HEK293 (cell line): Measurements from ENCODE around the gene SNX33.

ENCODE experiments used
- ATF2 ChIP-seq: fragments of 450-650 bp; formaldehyde crosslinking; IDR thresholded peaks from 2 replicates; pipeline ENCODE4 v1.5.1; 2016; ENCODE audit warnings: missing biosample characterization, missing genetic modification characterization, low read depth
- BCL11B ChIP-seq: fragments of 450-650 bp; formaldehyde crosslinking; IDR thresholded peaks from 2 replicates; pipeline ENCODE4 v1.5.1; 2016; ENCODE audit warnings: low read depth, missing biosample characterization, missing genetic modification characterization
- GLI2 ChIP-seq: fragments of 450-650 bp; formaldehyde crosslinking; IDR thresholded peaks from 2 replicates; pipeline ENCODE4; 2017; ENCODE audit warnings: missing biosample characterization, missing genetic modification characterization, low read depth, borderline replicate concordance
- KLF8 ChIP-seq: fragments of 450-650 bp; formaldehyde crosslinking; IDR thresholded peaks from 2 replicates; pipeline ENCODE4 v1.5.1; 2016; ENCODE audit warnings: missing biosample characterization, missing genetic modification characterization
- MEIS1 ChIP-seq: sonication (generic); formaldehyde crosslinking; IDR thresholded peaks from 2 replicates; pipeline ENCODE4 v1.8.1; 2022; ENCODE audit warnings: missing genetic modification reagents, mild to moderate bottlenecking, borderline replicate concordance
- MZF1 ChIP-seq: fragments of 450-650 bp; formaldehyde crosslinking; IDR thresholded peaks from 2 replicates; pipeline ENCODE4 v1.5.1; 2017; ENCODE audit warnings: missing biosample characterization, missing genetic modification characterization, borderline replicate concordance
- PRDM2 ChIP-seq: fragments of 450-650 bp; formaldehyde crosslinking; IDR thresholded peaks from 2 replicates; pipeline ENCODE4 v1.5.1; 2016; ENCODE audit warnings: missing biosample characterization, missing genetic modification characterization, borderline replicate concordance
- PRDM4 ChIP-seq: fragments of 450-650 bp; formaldehyde crosslinking; IDR thresholded peaks from 2 replicates; pipeline ENCODE4 v1.5.1; 2017; ENCODE audit warnings: missing biosample characterization, missing genetic modification characterization
- SALL2 ChIP-seq: fragments of 450-650 bp; formaldehyde crosslinking; IDR thresholded peaks from 2 replicates; pipeline ENCODE4 v1.5.0; 2017; ENCODE audit warnings: missing biosample characterization, mild to moderate bottlenecking, missing genetic modification characterization, borderline replicate concordance
- ZBTB20 ChIP-seq: fragments of 450-650 bp; formaldehyde crosslinking; IDR thresholded peaks from 2 replicates; pipeline ENCODE4 v1.5.1; 2016; ENCODE audit warnings: missing biosample characterization, missing genetic modification characterization
- ZNF10 ChIP-seq: fragments of 450-650 bp; formaldehyde crosslinking; IDR thresholded peaks from 2 replicates; pipeline ENCODE4 v1.5.1; 2017; ENCODE audit warnings: missing biosample characterization, missing genetic modification characterization
- ZNF16 ChIP-seq: fragments of 450-650 bp; formaldehyde crosslinking; IDR thresholded peaks from 2 replicates; pipeline ENCODE4 v1.5.1; 2016; ENCODE audit warnings: low read depth, missing biosample characterization, missing genetic modification characterization
- ZNF335 ChIP-seq: fragments of 450-650 bp; formaldehyde crosslinking; conservative IDR thresholded peaks from 2 replicates; pipeline ENCODE4 v1.5.1; 2016; ENCODE audit warnings: missing biosample characterization, missing genetic modification characterization
- ZNF416 ChIP-seq: fragments of 450-650 bp; formaldehyde crosslinking; IDR thresholded peaks from 2 replicates; pipeline ENCODE4 v1.5.1; 2016; ENCODE audit warnings: missing biosample characterization, missing genetic modification characterization
- ZNF514 ChIP-seq: fragments of 450-650 bp; formaldehyde crosslinking; IDR thresholded peaks from 2 replicates; pipeline ENCODE4 v1.5.1; 2016; ENCODE audit warnings: missing biosample characterization, missing genetic modification characterization
- ZNF529 ChIP-seq: fragments of 450-650 bp; formaldehyde crosslinking; IDR thresholded peaks from 2 replicates; pipeline ENCODE4 v1.5.1; 2017; ENCODE audit warnings: missing genetic modification characterization, missing biosample characterization; ENCODE audit not compliant: insufficient replicate concordance
- ZNF555 ChIP-seq: fragments of 450-650 bp; formaldehyde crosslinking; conservative IDR thresholded peaks from 2 replicates; pipeline ENCODE4 v1.5.1; 2017; ENCODE audit warnings: missing biosample characterization, mild to moderate bottlenecking, missing genetic modification characterization, inconsistent platforms
- ZNF561 ChIP-seq: fragments of 450-650 bp; IDR thresholded peaks from 2 replicates; pipeline ENCODE4 v1.5.1; 2018; ENCODE audit warnings: missing biosample characterization, missing genetic modification characterization, borderline replicate concordance
- ZNF677 ChIP-seq: fragments of 450-650 bp; IDR thresholded peaks from 2 replicates; pipeline ENCODE4 v1.5.0; 2018; ENCODE audit warnings: missing biosample characterization, mild to moderate bottlenecking, missing genetic modification characterization, moderate library complexity
- ZSCAN5A ChIP-seq: fragments of 450-650 bp; formaldehyde crosslinking; IDR thresholded peaks from 2 replicates; pipeline ENCODE4 v1.5.1; 2016; ENCODE audit warnings: missing biosample characterization, missing genetic modification characterization
- TF ChIP-seq, protein P1 (sequence below): fragments of 450-650 bp; formaldehyde crosslinking; IDR thresholded peaks from 2 replicates; pipeline ENCODE4 v1.5.1; 2016; ENCODE audit warnings: missing biosample characterization, missing genetic modification characterization
- TF ChIP-seq, protein P2 (sequence below): fragments of 450-650 bp; formaldehyde crosslinking; IDR thresholded peaks from 2 replicates; pipeline ENCODE4 v1.5.1; 2016; ENCODE audit warnings: missing biosample characterization, missing genetic modification characterization
- TF ChIP-seq, protein P3 (sequence below): fragments of 450-650 bp; formaldehyde crosslinking; IDR thresholded peaks from 2 replicates; pipeline ENCODE4 v1.5.1; 2016; ENCODE audit warnings: missing biosample characterization, missing genetic modification characterization

The SNX33 gene

DNA sequence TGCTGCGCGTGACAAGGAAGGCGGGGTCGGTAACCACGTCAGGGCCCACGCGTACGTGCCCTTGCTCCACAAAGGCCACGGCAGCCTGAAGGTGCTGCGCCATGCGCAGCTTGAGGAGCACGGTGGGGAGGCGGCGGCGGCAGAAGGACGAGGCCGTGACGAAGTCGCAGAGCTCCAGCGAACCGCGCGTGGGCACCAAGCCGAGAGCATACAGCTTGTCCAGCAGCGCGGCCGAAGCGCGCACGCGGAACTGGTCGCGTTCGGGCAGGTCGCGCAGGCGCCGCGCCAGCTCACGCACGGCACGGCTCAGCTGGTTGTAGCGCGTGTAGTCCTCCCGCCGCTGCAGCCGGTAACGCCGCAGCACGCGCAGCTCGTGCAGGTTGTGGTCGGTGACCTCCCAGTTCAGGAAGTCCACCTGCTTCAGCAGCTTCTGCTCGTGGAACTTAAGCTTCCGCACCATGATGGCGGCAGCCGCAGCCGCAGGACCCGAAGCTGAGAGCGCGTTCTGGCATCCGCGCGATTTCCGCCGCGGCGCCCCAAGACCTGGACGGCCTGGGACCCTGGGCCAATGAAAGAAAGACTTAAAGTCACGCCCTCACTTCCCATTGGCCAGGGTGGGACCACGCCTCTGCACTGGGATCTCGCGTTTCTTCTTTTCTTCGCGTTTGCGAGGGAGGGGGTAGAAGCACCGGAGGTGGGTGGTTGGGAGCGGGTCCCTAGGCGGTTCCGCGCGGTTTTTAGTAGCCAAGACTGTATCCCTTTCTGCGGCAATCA is 7.8 kb upstream of the SNX33 start, which contains the start of gene IMP3 (continued):
- TF ChIP-seq ZNF555 (tag by site-specific recombination) (no peak), ZNF335 (tag by site-specific recombination) (peak; percentile 51; the same call in 1 of the 2 replicates), ZNF10 (tag by site-specific recombination) (no peak), KLF8 (tag by site-specific recombination) (peak; percentile 86), ZNF677 (no peak), PRDM4 (tag by site-specific recombination) (no peak), PRDM2 (tag by site-specific recombination) (peak; percentile 98), ZBTB20 (tag by site-specific recombination) (no peak), ZSCAN5A (tag by site-specific recombination) (peak; percentile 93), ZNF16 (tag by site-specific recombination) (no peak), MZF1 (tag by site-specific recombination) (no peak), BCL11B (peak; percentile 82; the same call in 1 of the 2 replicates), ZNF561 (tag by site-specific recombination) (peak; percentile 47; the same call in 1 of the 2 replicates), MEIS1 (CRISPR knock-in tag) (no peak), ZNF514 (tag by site-specific recombination) (no peak), GLI2 (tag by site-specific recombination) (no peak), ZNF416 (tag by site-specific recombination) (no peak), ZNF529 (tag by site-specific recombination) (no peak), SALL2 (tag by site-specific recombination) (no peak), ATF2 (tag by site-specific recombination) (no peak)
- TF ChIP-seq, protein P1, sequence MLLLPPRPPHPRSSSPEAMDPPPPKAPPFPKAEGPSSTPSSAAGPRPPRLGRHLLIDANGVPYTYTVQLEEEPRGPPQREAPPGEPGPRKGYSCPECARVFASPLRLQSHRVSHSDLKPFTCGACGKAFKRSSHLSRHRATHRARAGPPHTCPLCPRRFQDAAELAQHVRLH (tag by site-specific recombination) = no peak; the same call in 1 of the 2 replicates
- TF ChIP-seq, protein P2, sequence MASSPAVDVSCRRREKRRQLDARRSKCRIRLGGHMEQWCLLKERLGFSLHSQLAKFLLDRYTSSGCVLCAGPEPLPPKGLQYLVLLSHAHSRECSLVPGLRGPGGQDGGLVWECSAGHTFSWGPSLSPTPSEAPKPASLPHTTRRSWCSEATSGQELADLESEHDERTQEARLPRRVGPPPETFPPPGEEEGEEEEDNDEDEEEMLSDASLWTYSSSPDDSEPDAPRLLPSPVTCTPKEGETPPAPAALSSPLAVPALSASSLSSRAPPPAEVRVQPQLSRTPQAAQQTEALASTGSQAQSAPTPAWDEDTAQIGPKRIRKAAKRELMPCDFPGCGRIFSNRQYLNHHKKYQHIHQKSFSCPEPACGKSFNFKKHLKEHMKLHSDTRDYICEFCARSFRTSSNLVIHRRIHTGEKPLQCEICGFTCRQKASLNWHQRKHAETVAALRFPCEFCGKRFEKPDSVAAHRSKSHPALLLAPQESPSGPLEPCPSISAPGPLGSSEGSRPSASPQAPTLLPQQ (tag by site-specific recombination) = peak; percentile 78
- TF ChIP-seq, protein P3, sequence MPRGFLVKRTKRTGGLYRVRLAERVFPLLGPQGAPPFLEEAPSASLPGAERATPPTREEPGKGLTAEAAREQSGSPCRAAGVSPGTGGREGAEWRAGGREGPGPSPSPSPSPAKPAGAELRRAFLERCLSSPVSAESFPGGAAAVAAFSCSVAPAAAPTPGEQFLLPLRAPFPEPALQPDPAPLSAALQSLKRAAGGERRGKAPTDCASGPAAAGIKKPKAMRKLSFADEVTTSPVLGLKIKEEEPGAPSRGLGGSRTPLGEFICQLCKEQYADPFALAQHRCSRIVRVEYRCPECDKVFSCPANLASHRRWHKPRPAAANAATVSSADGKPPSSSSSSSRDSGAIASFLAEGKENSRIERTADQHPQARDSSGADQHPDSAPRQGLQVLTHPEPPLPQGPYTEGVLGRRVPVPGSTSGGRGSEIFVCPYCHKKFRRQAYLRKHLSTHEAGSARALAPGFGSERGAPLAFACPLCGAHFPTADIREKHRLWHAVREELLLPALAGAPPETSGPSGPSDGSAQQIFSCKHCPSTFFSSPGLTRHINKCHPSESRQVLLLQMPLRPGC (tag by site-specific recombination) = peak; percentile 67; the same call in 1 of the 2 replicates
